Ramos (cell line): ENCODE data around the gene IGFBP6.

Experiments
- in situ Hi-C: fragments of 300-500 bp; cut with MboI; formaldehyde crosslinking; loops from one replicate; pipeline ENCODE4 v1.14.3; 2022; ENCODE audit warnings: low sequenced_read_pairs; ENCODE audit not compliant: unreplicated experiment

The IGFBP6 gene

DNA sequence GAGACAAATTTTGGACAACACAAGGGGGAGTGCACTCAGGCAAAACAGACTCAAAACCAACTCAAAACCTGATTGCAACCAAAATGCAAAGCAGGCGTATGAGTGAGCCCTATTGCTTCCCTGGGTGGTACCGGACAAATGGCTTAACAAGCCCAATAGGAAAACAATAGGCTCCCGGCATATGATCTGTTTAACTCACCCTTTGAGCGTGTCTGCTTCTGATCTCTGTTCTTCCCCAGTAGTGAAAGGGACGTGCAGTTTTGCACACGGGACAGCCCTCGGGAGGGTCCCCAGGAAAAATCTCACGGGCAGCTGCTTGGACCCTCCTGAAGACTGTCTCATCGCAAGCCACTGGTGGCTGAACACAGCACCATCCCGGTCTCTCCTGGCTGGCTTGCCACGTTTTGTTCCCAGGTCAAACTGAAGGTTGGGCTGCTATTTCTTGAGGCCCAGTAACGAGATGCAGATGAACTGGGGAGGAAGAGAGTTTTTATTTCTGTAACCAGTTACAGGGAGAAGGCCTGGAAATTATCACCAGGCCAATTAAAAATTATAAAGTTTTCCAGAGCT, 15.8 kb downstream of the IGFBP6 start:
- in situ Hi-C loops: no loop called here

DNA sequence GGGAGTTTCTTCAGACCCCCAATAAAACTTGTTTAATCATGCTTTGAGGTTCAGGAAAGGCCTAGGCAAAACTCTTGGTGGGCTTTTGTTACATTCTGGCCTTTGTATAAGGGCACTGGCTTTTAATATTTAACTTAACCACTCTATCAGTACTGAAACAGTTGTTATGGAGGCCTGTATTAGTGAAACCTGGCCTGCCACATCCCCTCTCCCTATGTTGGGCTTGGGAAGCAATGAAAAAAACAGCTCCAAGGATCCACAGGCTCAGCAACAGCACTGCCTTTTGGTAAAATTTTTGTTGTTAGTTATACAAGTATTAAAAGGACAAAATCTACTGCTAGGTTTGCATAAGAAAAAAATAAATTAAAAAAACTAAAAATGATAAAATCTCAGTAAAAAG, 16.5 kb downstream of the IGFBP6 start:
- in situ Hi-C loops: no loop called here

DNA sequence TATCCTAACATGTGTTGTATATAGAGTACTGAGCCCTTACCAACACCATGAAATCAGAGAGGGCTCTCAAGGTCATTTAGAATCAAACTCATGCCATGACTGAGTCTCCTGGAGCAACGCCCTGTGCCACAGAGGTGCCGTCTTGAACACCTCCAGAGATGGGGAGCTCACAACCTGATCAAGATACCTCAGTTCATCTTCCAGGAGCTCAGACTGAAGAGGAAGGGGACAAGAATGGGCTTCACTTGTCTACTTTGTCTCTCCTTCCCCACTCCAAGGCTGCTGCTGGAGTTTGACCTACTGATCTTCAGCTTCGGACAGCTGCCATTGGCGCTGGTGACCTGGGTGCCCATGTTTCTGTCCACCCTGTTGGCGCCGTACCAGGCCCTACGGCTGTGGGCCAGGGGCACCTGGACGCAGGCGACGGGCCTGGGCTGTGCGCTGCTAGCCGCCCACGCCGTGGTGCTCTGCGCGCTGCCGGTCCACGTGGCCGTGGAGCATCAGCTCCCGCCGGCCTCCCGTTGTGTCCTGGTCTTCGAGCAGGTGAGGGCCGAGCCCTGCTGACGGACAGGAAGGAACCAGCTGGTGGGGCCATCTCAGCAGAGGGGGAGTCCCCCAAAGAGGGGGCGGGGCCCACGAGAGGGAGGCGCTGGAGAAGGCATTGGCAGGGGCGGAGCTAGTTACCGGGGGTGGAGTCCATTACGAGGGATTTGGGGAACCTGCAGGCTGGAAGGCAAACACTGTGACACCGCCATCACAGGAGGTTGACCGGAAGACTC, 17.8 kb downstream of the IGFBP6 start:
- in situ Hi-C loops: no loop called here

DNA sequence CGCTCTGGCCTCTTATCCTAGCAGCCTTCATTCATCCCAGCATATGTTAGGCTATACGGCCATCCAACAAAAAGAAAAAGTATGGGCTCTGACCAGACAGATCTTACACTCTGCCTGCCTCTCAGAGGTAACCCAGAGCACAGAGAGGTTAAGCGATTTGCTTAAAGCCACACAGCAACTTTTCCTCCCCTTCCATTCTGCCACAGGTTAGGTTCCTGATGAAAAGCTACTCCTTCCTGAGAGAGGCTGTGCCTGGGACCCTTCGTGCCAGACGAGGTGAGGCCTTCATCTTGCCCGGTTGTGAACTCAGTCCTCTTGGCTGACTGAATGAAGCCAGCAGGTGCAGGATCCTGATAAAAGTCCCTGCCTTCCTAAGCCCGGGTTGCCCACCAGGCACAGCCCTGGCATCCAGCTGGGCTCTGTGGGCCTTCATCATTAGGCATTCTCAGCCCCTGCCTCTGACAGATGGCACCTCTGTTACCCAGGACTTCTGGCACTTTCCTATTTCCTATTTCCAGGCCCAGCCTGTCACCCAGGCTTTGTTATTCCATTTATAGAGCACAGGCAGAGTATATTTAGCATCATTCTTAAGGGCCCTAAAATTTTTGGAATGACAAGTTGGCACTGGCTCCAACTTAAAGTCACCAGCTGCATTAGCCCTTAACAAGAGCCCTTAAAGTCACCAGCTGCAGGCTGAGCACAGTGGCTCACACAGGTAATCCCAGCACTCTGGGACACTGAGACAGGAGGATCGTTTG, 18.6 kb downstream of the IGFBP6 start:
- in situ Hi-C loops: no loop called here

DNA sequence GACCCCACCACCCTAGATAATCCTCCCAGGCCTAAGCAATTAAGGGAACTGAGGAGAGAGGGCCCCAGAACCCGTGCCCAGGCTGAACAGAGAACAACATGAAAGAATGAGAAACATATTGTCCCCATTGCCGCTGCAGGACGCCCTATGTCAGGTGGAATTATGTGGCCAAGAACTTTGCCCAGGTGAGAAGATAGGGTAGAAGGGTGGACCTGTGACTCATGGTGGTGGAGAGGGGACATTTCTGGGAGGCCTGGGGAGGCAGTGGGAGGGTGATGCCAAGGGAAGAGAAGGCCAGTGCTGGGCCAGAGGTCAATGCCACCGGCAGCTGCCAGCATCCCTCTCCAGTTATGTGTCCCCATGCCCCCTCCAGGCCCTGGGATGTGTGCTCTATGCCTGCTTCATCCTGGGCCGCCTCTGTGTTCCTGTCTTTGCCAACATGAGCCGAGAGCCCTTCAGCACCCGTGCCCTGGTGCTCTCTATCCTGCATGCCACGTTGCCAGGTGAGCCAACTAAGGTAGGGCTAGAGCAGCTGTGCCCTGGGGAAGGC, 21.4 kb downstream of the IGFBP6 start:
- in situ Hi-C loops: no loop called here

DNA sequence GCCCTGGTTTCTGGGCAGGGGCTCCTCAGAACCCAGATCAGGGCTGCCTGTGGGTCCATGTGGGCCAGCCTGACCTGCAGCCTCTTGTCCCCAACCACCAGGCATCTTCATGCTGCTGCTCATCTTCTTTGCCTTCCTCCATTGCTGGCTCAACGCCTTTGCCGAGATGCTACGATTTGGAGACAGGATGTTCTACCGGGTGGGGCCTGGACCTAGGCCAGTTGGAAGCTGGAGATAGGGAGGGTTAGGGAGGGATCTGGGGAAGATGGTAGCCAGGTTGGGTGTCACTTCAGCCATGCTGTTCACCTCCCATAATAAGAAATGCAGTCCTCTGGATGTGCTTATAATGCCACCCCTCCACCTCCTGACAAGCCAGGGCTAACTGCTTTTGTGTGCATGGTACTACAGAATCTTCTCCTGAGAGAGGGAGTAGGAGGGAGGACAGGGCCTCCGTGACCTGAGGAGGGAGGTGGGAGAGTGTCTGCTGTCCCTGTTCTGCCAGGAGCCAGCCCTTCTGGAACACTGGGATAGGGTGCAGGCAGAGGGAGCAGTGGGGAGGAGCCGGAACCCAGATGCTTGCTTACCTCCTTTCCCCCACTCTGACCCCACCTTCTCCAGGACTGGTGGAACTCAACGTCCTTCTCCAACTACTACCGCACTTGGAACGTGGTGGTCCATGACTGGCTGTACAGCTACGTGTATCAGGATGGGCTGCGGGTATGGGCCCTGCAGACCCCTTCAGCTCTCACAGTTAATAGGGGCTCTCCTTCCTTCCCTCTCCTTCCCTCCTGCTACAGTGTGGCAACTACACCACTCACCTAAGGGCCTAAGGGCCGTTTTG, 23.4 kb downstream of the IGFBP6 start:
- in situ Hi-C loops: no loop called here

DNA sequence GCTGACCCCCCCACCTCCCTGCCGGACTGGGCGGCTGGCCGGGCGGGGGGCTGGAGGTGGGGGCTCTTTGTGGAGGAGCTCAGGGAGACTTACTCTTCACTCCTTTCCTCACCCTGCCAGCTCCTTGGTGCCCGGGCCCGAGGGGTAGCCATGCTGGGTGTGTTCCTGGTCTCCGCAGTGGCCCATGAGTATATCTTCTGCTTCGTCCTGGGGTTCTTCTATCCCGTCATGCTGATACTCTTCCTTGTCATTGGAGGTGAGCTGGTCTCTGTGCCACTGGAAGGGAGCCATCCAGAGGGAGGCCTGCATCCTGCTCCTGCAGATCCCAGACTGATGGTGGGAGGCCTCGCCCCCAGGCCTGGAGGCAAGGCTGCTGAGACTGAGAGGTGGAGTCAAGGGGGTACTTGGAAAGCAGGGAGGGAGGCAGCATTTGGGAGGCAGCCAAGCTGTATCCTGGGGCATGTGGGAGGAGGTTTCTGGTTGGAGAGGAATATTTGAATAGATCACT, 25.5 kb downstream of the IGFBP6 start:
- in situ Hi-C loops: no loop called here

DNA sequence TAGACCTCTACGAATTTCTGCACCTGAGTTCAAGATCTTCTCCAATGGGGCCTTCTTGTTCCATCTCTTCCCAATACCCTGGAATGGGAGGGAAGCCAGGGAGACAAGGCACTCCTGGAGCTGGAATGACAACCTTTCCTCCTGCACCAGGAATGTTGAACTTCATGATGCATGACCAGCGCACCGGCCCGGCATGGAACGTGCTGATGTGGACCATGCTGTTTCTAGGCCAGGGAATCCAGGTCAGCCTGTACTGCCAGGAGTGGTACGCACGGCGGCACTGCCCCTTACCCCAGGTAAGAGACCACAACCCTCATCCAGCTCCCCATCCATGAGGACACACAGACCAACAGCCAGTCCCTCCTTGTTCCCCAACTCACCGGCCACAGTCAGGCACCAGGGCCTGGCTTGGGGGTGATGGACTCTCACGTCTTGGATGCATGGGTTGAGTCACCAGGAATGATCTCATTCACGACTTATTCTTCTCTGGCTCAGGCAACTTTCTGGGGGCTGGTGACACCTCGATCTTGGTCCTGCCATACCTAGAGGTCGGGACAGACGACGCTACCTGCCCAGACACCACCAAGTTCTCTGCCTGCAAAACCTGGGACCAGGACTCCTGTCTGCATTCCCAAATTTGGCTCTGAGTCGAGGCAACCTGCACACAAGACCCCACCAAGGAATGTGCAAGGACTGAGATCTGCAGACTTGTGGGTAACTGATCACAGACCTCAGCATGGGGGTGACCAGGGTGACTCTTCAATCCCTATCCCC, 26.3 kb downstream of the IGFBP6 start:
- in situ Hi-C loops: no loop called here

DNA sequence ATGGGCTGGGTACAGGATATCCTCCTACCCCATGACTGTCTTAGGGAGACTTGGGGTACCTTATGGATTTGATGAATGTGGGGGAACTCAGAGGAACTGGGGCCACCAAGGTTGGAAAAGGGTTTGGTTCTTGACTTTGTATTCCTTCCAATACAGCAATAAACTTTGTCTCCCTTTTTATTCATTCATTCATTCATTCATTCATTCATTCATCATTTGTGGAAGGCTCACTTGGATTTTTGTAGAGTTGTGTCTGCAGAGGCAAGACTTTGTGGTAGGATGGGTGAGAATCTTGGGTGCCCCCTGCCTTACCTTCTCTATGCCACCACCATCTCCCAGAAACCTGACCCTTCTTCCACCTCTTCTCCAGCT, 26.9 kb downstream of the IGFBP6 start:
- in situ Hi-C loops: no loop called here

DNA sequence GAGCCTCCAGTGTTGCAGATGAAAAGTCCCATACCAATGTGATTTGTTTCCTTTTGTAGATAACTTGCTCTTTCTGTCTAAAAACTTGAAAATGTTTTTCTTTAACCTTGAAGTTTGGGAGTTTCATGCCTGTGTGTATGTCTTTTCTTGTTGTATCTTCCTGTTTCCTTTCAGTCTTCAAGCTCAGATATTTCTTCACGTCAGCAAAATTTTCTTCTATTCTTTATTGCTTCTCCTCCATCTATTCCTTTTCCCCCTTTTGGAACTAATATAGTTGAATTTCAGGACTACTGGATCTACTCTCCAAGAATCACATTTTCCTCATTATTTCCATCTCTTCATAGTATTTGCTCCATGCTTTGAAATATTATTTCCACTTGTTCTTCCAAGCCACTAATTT, 29.7 kb downstream of the IGFBP6 start:
- in situ Hi-C loops: no loop called here

DNA sequence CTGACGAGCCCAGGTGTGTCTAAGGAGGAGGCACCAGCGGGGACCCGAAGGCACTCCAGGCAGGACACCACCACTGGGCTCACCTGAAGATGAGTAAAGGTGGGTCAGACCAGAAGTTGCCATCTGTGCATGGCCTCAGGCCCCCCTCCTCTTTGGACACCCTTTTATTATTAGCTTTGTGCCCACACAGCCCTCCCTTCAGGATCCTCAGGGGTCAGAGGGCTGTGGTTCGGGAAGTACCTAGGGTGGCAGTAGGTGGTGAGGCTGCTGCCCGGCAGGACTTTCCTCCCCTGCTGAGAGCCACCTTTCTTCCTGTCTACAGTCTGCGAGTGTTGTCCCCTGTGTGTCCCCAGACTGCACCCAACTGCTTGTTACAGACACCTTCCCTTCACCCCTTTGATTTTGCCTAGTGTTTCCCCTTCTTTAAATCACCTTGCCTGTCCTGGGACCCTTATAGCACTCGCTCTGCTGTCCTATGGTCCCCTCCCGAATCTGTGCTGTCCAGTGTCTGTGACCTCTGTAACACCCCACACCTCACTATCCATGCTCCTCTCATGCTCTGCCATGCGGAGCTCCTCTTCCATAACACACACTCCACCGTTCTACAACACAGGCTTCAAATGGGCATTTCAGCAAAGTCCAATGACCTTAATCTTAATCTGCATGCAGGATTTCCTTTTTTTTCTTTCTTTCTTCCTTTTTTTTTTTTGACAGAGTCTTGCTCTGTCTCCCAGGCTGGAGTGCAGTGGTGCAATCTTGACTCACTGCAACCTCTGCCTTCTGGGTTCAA, 31.5 kb downstream of the IGFBP6 start:
- in situ Hi-C loops: no loop called here

DNA sequence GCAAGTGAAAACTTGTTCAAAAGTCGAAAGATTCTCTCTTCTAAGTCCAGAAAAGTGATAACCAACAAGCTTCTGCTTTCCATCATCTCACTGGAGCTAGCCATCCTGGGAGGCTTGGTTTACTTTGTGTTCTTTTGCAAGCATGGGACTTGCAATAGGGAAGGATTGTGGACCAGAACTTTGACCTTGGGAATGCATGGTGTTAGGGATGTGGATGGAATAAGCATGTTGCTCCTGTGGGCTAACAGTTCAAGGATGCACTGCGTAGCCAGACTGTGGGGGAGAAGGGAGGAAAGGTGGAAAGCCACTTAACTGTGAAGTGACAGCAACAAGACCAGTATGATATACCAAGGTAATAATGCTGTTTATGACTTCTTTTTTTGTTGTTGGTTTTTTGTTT, 34.4 kb downstream of the IGFBP6 start:
- in situ Hi-C loops: no loop called here

DNA sequence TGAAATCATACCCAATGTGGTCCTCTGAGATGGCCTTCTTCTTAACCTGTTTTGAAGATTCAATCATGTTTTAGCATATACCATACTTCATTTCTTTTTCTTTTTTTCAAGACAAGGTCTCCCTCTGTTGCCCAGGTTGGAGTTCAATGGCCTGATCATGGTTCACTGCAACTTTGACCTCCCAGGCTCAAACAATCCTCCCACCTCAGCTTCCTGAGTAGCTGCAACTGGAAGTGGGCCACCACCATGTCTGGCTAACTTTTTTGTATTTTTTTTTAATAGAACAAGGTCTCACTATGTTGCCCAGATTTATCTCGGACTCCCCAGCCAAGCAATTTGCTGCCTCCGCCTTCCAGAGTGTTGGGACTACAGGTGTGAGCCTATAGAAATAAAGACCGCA, 36.3 kb downstream of the IGFBP6 start:
- in situ Hi-C loops: no loop called here

DNA sequence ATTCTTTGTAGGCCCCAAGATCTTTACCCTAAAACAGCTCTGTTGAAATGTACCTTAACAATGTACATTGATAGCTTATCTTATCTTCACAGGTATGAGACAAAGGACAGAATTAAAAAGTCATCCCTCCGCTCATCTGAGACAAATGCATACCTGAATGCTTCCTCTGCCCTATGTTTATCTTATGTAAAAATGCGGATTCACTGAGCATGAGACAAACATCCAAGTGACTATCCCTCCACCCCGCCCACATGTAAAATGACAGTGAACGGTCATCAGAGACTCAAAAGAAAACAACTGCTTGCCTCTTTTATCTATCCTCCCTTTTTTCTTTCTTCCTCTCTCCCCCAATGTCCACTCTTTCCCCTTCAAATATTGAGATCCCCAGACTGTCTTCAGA, 45.9 kb downstream of the IGFBP6 start:
- in situ Hi-C loops: no loop called here

DNA sequence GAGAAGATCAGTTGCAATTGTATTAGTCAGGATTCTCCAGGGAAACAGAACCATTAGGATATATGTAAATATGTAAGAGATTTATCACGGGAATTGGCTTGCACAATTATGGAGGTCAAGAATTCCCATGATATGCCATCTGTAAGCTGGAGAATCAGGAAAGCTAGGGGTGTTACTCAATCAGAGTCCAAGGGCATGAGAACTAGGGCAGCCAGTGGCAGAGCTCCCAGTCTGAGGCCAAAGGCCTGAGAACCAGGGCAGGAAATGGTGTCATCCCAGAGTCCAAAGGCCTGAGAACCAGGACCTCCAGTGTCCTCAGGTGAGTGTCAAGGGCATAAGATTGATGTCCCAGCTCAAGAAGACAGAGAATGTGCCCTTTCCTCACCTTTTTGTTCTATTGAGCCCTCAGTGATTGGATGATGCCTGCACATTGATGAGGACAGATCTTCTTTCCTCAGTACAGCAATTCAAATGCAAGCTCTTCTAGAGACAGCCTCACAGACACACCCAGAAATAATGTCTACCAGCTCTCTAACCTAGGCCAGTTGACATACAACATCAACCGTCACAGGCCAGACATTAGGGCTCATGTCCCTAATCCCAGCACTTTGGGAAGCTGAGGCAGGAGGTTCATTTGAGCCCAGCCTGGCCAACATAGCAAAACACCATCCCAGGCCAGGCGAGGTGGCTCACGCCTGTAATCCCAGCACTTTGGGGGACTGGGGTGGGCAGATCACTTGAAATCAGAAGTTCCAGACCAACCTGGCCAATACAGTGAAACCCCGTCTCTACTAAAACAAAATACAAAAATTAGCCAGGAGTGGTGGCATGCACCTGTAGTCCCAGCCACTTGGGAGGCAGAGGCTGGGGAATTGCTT, 48.2 kb downstream of the IGFBP6 start:
- in situ Hi-C loops: no loop called here

DNA sequence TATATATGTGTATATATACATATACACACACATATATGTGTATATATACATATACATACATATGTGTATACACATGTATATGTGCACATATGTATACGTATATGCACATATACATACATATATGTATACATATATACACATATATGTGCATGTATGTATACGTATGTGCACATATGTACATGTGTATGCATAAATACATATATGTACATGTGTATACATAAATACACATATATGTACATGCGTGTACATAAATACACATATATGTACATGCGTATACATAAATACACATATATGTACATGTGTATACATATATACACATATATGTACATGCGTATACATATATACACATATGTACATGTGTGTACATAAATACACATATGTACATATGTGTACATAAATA, 49.7 kb downstream of the IGFBP6 start:
- in situ Hi-C loops: no loop called here

DNA sequence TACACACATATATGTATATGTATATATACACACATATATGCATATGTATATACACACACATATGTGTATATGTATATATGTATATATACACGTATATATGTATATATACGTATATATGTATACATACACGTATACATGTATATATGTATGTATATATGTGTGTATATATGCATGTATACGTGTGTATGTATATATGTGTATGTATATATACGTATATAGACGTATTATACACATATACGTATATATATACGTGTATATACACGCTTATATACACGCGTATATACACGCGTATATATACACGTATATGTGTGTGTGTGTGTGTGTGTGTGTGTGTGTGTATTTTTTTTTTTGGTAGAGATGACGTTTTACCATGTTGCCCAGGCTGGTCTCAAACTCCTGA, 50.2 kb downstream of the IGFBP6 start:
- in situ Hi-C loops: no loop called here

DNA sequence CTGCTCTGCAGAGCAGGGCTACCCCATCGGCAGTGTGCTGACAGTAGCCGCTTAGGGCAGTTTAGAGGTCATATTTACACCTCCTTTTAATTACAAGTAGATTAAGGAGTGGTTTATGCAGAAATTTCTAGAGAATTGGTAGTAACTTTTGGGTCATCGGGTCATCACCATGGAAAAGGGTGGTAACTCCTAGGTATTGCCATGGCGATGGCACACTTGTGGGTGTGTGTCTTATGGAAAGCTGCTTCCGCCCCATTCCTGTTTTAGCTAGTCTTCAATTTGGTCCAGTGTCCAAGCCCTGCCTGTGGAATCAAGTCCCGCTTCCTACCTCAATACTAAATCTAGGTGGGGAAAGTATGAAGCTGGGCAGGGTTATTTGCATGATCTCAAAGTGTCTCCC, 53.6 kb downstream of the IGFBP6 start:
- in situ Hi-C loops: no loop called here
